ENCODE measurements around the gene PCBP3.

The PCBP3 gene

DNA sequence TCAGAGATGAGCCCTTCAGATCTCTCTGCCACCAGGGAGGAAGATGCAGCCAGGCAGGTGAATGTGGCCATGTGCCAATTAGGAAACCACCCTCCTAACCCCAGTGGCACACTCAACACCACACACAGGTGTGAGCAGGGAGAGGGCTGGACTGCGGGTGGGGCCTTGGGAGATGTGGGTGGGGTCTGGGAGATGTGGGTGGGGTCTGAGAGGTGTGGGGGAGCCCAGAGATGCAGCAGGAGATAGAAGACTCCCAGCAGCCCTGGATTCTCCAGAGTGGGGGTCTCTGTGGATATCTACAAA, 294.9 kb downstream of the PCBP3 start:
- no peak for DNase-seq (ENCODE audit: extremely low read depth in 1 of 2, low read depth in 1 of 2)

DNA sequence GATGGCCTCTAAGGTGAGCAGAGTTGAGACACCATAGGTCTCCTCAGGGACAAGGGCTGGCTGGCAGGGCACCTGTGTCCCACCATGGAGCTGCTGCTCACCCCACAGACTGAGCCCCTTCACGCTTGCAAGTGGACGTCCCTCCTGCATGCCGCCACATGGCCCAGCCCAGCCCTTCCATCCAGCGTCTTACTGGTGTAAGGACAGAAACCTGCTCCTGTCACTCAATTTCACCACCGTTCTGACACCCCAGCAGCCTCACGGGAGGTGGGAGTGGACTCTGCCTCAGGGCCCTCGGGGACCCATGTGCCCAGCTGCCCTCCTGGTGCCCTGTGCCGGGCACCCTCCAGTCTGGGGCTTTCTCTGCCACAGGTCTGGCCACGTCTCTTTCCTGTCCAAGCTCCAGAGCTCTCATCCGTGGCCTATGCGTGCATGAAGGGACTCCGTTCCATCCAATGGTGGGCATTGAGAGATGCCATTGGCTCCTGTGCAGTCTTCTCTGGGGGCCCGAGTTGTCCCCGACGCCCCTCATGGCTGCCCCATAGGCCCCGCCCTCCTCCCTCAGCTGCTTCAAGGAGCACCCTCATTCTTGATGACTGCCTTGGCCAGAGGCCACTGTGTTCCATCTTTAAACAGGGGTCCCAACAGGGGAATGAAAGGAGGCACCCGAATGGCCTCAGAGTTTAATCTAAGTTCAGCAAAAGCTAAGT, 295.4 kb downstream of the PCBP3 start:
- no peak for DNase-seq (ENCODE audit: extremely low read depth in 1 of 2, low read depth in 1 of 2)

DNA sequence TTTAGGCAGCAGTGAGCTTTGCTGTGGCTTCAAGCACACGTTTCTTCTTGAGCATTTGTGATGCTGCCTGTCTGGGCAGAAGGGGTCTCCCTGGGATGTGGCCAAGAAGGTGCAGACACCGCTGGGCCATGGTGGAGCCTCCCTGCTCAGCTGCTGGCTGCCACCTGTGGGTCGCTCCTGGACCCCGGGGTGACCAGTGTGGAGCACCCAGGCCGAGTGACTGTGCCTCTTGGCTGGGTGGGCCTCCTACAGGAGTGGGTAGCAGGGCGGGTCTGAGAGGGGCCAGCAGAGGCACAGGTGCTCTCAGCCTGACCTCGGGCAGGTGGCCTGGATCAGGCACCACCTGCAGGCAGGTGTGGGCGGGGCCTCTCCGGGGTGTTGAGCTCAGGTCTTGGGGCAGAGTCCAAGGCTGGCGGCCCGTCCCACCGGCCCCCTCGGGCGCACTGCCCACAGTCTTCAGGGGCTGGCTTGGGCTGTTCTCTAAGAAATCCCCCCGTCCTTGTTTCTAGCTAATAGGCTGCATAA, 296.1 kb downstream of the PCBP3 start:
- no peak for DNase-seq (ENCODE audit: extremely low read depth in 1 of 2, low read depth in 1 of 2)

GRCh38 chr21:45940091-45940490, 296.6 kb downstream of the PCBP3 start:
- DNase-seq (ENCODE audit: extremely low read depth in 1 of 2, low read depth in 1 of 2) = no peak

DNA sequence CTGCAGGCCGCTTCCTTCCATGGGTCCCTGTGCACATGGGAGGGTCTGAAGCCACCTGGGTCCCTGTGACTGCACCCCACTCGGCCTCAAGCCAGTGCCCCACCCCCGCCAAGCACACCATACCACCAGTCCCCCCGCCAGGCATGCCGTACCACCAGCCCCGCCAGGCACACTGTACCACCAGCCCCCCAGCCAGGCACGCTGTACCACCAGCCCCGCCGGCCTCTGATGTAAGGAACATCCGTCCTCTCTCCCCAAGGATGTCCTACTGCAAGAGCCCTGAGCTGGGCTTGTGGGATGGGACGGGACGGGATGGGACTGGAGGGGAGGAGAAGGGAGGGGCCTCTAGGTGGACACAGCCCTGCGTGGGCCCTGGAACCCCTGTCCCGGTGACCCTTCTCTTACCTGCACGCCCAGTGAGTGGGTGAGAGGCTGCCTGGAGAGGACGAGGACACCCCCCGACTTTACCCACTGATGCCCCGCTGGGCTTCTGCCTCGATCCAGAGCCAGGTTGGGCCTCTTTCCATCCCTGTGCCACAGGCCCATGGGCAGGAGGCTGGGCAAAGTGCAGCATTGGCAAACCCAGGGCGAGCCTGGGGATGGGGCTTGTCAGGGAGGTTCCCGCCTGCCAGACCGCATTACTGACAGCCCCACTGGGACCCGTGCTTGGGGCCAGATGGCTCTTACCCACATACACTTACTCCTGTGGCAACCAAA, 297.3 kb downstream of the PCBP3 start:
- no peak for DNase-seq (ENCODE audit: extremely low read depth in 1 of 2, low read depth in 1 of 2)

DNA sequence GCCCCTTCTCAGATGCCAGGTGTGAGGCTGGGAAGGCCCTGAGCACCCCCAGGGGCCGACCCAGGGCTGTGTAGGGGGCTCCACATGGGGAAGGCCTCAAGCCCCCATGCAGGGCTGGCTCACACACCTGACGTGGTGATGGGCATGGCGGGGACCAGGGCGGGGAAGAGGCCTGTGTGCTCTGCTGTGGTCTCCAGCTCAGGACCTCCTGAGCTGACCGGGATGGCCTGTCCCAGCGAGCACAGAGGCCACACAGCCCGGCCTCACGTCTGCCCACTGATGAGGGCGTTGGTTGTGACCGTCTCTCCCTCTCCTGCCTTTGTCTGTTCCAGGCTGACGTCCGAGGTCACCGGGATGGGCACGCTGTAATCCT, 297.8 kb downstream of the PCBP3 start:
- no peak for DNase-seq (ENCODE audit: extremely low read depth in 1 of 2, low read depth in 1 of 2)

GRCh38 chr21:45941717-45942546, 298.4 kb downstream of the PCBP3 start:
- DNase-seq (ENCODE audit: extremely low read depth in 1 of 2, low read depth in 1 of 2) = no peak

DNA sequence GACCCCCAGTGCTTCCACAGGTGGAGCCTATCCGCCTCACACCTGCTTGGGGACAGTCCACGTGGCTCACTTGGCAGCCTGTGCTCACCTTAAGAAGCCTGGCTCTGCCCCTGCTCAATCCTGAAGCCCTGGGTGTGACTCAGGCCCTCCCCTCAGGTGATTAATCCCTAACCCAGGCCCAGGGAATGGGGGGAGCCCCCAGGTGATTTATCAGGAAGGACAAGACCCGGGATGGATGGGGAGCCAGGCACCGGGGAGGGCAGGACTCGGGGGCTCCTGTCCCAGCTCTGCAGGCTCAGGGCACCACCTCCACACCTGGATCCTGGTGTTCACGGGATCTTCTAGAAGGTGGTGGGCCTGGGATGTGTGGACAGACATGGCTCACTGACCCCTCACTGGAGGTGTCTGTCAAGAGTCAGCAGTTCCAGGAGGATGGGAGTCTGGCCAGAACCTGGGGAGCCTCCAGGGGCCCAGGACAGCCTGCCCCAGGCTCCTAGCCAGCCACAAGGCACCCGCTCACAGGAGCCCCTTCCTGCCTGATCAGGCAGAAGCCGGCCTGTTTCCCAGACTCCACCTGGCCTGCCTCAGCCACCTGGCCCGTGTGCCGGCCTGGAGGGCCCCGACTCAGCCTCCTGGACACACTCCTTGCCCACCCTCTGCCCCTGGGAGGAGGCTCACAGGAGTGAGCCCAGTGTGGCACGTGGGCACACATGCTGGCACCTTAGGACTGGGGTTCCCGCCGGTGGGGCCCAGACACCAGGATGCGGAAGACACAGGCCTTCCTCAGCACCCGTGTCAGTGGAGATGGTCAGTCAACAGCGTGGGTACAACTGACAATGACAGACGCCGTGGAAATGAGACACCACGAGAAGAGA, 299.5 kb downstream of the PCBP3 start:
- DNase-seq (ENCODE audit: extremely low read depth in 1 of 2, low read depth in 1 of 2) = no peak

DNA sequence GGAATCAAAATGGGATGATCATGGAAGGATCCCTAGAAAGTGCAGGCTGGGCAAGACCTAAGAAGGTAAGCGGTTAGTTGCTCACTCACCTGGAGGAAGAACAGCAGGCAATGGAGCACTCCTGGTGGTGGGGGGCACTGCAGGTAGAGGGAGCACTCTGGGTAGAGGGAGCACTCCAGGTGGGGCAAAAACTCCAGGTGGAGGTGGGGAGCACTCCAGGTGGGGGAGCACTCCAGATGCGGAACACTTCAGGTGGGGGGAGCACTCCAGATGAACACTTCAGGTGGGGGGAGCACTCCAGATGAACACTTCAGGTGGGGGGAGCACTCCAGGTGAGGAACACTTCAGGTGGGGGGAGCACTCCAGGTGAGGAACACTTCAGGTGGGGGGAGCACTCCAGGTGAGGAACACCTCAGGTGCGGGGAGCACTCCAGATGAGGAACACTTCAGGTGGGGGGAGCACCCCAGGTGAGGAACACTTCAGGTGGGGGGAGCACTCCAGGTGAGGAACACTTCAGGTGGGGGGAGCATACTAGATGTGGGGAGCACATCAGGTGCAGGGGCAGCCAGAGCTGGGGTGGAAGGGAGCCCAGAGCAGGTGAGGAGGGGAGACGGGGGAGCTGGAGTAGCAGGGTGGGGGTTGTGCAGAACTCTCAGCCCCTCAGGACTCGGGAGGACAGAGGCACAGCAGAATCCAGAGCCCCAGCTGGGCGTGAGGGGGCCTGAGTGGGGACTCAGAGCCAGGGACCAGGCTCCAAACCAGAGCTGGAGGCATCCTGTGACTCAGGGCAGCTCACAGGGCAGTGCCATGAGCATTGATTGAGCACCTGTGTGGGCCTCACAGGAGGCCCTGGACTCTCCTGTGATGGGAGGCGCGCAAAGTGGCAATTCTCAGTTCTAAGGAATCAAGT, 300.4 kb downstream of the PCBP3 start:
- DNase-seq (ENCODE audit: extremely low read depth in 1 of 2, low read depth in 1 of 2) = no peak

DNA sequence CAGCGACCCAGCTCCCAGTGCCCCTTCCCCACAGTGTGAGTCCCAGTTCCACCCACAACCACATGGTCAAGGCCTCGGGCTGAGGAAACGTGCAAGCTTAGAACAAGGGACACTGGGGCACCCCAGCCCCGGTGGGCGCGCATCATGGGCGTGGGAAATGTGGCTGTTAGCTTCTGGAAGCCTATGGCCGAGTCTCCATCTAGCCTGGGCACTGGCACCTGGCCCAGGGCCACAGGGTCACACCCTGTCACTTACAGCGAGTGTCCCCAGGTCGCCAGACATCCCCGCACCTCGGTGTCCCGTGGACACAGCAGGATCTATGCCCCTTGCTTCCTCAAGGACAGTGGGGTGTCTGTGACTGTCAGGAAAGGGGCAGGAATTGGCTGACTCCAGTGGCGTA, 301.1 kb downstream of the PCBP3 start:
- no peak for DNase-seq (ENCODE audit: extremely low read depth in 1 of 2, low read depth in 1 of 2)

DNA sequence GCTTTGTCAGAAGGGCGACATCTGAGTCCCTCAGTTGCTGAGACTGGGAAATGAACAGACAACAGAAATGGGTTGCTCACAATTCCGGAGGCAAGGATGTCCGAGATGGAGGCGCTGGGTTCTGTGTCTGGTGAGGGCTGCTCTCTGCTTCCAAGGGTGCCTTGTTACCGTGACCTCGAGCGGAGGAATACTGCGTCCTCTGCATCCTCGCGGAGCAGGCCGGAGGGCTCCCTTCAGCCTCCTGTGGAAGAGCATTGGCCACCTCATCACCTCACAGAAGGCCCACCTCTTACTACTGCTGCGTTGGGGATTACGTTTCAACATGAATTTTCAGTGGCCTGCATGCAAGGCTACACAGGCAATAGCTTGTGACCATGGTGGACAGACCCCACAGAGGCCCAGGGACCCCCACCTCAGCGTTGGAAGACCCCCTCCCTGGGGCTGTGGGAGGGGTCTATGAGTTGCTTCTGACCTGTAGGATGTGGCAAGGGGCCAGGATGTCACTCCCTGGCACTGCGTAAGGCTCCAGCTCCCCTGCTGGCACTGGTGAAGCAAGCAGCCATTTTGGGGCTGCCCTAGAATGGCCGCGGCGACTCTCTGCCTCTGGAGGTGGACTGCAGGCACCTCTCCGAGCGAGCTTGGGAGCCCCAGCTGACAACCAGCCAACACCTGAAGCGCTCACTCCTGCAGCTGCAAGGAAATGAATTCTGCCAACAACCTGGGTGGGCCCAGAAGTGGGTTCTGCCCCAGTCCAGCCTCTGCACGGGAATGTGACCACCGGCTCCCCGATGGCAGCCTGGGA, 301.7 kb downstream of the PCBP3 start:
- DNase-seq (ENCODE audit: extremely low read depth in 1 of 2, low read depth in 1 of 2) = no peak

DNA sequence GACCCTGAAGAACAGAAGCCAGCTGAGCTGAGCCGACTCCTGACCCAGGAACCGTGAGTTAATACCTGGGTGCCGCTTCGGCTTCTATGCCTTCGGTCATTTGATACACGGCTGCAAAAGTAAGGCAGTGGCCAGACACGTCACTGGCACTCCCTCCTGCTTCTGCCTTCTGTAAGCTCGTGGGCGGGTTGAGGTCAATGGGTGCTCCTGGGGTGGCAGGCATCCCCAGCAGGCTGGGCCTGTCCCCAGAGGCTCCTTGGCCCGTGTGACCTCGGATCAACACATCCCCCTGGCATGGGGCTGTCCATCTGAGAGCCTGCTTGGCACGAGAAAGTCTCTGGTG, 302.3 kb downstream of the PCBP3 start:
- DNase-seq (ENCODE audit: extremely low read depth in 1 of 2, low read depth in 1 of 2) = no peak

DNA sequence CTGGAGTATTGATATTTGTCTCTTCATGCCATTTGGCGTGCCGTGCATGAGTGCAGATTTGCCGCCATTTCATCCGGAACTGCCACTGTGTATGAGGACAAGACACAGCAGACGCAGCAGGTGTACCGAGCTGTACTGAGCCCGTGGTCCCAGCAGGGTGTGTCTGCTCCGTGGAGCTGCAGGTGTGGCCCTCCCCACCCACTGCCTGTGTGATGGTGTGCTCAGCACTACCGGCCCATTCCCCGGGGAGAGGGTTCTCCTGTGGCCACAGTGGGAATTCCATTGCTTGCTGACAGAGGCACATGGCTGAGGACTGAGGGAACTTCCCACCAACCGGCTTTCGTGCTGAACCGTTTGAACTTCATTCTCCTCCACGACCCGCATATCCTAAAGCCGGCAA, 303.8 kb downstream of the PCBP3 start:
- no peak for DNase-seq (ENCODE audit: extremely low read depth in 1 of 2, low read depth in 1 of 2)

- DNase-seq (ENCODE audit: extremely low read depth in 1 of 2, low read depth in 1 of 2) = no peak
Observed at GRCh38 chr21:45947716-45948255, 304.3 kb downstream of the PCBP3 start.

- DNase-seq (ENCODE audit: extremely low read depth in 1 of 2, low read depth in 1 of 2) = no peak
Observed at GRCh38 chr21:45948576-45949141, 305.1 kb downstream of the PCBP3 start.

GRCh38 chr21:45949928-45950739, 306.6 kb downstream of the PCBP3 start:
- no peak for DNase-seq (ENCODE audit: extremely low read depth in 1 of 2, low read depth in 1 of 2)

- DNase-seq (ENCODE audit: extremely low read depth in 1 of 2, low read depth in 1 of 2) = no peak
Observed at GRCh38 chr21:45950740-45951515, 307.4 kb downstream of the PCBP3 start.
